IPS-NIHi7 (cell line): ENCODE data around the gene MCRIP2.

Experiments used
- DNase-seq: peaks from one replicate; pipeline ENCODE4 v3.0.0; 2012; ENCODE audit warnings: mixed read lengths; ENCODE audit errors: extremely low spot score

Gene MCRIP2

GRCh38 chr16:616733-617586, 24.7 kb upstream of the MCRIP2 start:
- DNase-seq, result no peak

GRCh38 chr16:617855-618254, 23.8 kb upstream of the MCRIP2 start:
- no peak for DNase-seq

- DNase-seq, result no peak
Observed at GRCh38 chr16:619476-620100, 22.0 kb upstream of the MCRIP2 start.

GRCh38 chr16:620700-621525, 20.7 kb upstream of the MCRIP2 start:
- no peak for DNase-seq

- no peak for DNase-seq
Observed at GRCh38 chr16:621526-622105, 20.0 kb upstream of the MCRIP2 start.

- no peak for DNase-seq
Observed at GRCh38 chr16:622920-623280, 18.7 kb upstream of the MCRIP2 start.

GRCh38 chr16:624526-625070, 17.0 kb upstream of the MCRIP2 start:
- DNase-seq, result no peak

GRCh38 chr16:625117-625976, 16.3 kb upstream of the MCRIP2 start:
- DNase-seq, result no peak

DNA sequence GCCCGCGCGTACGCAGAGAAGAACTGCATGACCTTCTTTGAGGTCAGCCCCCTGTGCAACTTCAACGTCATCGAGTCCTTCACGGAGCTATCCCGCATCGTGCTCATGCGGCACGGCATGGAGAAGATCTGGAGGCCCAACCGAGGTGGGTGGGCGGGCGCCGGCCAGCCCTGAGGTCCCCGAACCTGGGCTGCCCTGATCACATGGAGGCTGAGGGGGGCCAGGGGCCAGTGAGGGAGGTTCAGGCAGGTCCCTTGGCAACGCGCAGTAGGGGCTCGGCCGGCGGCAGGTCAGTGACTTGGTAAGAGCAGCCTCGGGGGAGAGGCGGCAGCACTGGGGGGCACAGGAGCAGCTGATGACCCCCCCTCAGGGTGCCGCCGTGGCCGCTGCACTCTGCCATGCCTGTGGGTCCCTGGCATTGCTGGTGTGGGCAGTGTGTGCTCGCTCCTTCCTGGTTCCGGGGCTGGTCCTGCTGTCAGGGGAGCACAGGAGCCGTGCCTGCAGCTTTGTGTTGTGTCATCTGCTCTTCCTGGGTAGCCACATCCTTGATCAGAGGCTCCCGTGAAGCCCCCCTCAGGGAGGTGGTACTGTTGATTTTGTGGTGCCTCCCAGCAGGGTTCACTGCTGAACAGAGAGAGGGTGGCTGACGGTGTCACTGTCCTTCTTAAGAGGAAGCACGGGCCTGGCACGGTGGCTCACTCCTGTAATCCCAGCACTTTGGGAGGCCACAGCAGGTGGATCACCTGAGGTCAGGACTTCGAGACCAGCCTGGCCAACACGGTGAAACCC, 15.5 kb upstream of the MCRIP2 start:
- no peak for DNase-seq

- DNase-seq, result no peak
Observed at GRCh38 chr16:626787-627453, 14.7 kb upstream of the MCRIP2 start.

DNA sequence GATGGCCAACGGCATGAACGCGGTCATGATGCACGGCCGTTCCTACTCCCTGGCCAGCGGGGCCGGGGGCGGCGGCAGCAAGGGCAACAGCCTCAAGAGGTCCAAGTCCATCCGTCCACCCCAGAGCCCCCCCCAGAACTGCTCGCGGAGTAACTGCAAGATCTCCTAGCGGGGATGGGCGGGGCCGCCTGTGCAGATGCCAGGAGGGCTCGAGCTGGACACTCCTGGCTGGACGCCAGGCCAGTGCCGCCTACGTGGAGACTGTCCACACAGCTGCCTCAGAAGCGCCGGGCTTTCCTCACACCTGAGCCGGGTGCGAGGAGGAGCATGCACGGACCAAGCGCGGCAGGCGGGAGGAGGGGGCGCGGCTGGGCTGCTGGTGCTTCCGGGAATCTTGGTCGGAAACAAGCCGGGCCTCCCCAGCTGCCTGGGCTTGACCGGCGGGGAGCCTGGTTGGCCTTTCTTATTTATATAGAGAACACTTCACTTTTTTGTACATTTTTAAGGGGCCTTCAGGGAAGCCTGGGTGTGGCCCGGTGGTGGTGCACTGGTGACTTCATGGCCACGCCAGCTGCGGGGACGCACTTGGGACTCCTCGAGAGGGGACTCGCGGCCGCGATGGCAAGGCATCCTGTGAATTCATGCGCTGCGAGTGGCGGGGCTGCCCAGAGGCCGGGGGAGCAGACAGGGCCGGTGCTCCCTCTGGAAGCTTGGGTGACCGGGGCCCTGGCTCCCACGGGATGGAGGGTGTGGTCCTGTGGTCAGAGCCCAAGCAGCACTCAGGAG, 14.0 kb upstream of the MCRIP2 start:
- DNase-seq, result no peak

DNA sequence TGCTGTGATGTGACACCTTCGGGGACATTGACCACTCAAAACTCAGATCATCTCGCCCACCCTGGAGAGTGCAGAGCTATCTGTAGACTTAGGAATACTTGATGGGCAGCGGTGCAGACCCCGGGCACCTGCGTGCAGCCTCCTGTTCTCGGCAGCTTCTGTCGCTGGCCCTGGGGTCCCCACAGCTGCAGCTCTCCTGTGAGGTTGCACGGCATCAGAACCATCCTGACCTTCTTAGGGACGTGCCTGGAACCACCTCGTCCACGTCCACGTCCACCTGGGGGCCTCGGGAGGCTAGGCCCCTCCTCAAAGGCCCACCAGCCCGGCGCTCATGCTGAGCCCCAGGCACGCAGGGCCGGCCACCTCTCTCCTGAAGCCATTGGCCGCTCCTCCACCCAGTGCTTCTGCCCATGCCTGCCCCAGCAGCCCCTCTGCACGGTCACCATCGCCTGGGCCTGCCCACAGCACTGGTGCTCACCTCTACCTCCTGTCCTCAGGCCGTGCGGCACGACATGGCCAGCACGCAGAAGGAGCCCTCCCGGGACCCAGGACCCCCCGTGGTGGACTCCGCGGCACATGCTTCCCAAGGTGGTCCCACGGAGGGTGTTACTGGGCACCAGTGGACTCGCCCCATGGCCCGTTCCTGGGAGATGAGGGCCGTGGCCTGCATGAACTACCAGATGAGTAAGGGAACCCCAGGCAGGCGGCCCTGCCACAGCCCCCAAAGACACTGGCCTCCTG, 13.1 kb upstream of the MCRIP2 start:
- no peak for DNase-seq

GRCh38 chr16:629185-629832, 12.3 kb upstream of the MCRIP2 start:
- DNase-seq, result no peak

- peak; percentile 69 for DNase-seq
Observed at GRCh38 chr16:629833-630248, 11.8 kb upstream of the MCRIP2 start.

DNA sequence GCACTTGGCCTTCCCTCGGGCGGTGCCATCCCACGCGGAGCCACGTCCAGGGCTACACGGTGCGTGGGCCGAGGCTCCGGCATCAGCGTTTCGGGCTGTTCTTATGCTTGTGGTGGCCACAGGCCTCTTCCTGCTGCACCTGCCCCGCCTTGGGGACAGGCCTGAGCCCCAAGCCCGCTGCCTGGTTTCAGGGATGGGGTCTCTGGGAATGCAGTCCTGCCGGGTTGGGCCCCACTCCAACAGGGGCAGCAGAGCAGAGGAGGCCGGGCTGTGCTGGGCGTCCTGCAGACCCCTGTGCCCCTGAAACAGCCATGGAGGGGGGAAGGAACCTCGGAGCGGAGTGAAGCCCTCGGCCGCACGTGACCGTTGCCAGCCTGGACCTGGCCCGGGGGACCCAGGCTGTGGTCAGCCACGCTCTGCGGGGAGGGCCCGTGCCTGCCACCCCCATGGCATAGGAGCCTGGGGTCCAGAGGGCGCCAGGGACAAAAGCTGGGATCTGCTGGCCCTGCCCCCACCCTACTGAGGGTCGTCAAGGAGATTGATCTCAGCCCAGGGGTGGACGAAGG, 11.3 kb upstream of the MCRIP2 start:
- no peak for DNase-seq

DNA sequence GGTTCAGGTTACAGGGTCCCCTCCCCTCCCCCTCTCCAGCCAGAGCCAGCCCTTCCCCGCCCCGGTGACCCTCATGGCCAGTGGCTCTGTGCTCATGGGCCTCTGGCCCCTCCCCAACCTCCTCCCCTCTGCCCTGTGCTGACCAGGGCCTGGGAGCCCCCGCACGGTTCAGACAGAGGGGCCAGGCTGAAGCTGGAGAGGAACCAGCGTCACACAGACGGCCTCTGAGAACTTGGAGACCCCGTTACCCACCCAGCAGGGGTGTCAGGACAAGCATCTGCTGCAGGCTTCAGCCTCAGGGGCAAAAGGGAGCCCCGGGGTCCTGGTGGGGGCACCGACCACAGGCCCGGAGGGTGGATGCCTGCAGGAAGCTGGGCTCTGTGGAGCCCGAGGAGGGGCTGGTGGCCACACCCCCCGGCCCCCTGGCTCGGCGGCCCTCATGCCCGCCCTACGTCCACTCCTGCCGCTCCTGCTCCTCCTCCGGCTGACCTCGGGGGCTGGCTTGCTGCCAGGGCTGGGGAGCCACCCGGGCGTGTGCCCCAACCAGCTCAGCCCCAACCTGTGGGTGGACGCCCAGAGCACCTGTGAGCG, 10.7 kb upstream of the MCRIP2 start, which contains the start of gene WFIKKN1:
Gene WFIKKN1, plus strand, starts transcription at position 171 of the 591 bp plus-strand sequence. Its CDS starts 269 bp downstream, at position 440.
- DNase-seq, result peak; percentile 86
